HG03469 (cell line): ENCODE data around the gene ETV2.
"Not testable (repeated sequence)": the region's sequence is repeated elsewhere in the genome, so short reads cannot be mapped to it uniquely, and the experiment has no call there.

ENCODE experiments used
- ATAC-seq: cut with Tn5 transposase; IDR thresholded peaks from one replicate; pipeline ENCODE4 v1.9.1; 2021; ENCODE audit warnings: mild to moderate bottlenecking, moderate library complexity, moderate number of reproducible peaks; ENCODE audit not compliant: unreplicated experiment

Gene ETV2

DNA sequence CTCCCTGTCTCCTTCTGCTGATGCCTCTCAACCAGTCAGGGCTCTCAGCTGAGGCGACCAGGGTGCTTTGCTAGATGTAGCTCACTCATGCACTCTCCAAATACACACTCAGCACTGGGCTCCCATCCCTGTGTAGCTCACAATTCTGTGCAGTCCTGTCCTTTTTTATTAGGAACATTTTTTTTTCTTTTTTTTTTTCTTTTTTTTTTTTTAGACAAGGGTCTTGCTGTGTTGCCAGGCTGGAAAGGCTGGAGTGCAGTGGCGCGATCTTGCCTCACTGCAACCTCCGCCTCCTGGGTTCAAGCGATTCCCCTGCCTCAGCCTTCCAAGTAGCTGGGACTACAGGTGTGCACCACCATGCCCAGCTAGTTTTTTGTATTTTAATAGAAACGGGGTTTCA is 13.3 kb downstream of the ETV2 start:
- ATAC-seq: not testable (repeated sequence)

DNA sequence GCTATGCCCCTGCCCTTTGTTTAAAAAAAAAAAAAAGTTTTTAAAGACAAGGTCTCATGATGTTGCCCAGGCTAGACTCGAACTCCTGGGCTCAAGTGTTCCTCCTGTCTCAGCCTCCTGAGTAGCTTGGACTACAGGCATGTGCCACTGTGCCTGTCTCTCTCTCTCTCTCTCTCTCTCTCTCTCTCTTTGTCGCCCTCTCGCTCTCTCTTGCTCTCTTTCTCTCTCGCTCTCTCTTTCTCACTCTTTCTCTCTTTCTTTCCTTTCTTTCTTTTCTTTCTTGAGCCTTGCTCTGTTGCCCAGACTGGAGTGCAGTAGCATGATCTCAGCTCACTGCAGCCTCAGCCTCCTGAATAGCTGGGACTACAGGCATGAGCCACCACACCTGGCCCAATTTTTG is 14.1 kb downstream of the ETV2 start:
- ATAC-seq: no peak

DNA sequence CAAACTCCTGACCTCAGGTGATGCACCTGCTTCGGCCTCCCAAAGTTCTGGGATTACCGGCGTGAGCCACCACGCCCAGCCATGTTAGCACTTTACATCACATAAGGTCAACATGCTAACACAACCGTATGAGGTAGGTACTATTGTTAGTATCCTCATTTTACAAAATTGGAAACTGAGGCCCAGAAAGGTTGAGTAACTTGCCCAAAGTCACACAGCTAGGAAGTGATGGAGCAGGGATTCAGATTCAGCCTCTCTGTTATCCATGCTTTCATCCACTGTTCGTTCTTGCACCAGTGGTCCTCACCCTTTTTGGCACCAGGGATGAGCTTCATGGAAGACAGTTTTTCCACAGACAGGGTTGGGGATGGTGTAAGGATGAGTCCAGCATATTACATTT is 15.2 kb downstream of the ETV2 start:
- no peak for ATAC-seq

DNA sequence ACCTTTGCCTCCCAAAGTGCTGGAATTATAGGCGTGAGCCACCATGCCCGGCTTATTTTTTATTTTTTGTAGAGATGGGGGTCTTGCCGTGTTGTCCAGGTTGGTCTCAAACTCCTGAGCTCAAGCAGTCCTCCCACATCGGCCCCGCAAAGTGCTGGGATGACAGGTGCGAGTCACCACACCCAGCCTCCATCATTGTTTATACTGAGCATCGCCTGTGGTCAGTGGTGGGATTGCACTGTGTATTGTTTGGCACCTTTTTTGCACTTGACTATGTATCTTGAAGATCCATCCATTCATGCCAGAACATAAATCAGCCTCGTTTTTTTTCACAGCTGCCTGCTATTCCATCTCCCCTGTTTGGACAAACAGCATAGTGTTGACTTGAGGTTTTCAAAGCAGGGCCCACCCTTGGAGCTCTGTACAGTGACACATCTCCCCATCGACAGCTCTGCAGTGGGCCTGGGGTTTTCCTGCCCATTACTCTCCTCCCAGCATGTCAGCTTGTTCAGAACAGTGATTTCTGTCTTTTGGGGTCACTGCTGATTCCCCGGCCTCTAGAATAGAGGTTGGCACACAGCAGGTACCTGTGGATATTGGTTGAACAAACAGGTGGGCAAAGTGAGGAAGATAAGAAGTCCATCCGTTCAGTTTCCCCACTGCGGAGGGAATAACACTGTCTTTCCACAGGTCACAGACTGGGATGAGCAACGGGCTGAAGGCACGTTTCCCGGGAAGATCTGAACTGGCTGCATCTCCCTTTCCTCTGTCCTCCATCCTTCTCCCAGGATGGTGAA is 16.6 kb downstream of the ETV2 start:
- no peak for ATAC-seq

DNA sequence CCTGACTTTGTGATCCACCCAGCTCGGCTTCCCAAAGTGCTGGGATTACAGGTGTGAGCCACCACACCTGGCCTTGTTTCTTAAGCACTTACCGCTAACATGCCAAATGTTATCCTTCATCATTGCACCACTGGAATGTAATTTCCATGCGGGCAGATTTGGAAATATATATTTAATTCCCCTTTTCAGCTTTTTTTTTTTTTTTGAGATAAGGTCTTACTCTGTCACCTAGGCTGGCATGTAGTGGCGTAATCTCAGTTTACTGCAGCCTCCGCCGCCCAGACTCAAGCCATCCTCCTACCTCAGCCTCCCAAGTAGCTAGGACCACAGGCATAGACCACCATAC is 20.4 kb downstream of the ETV2 start:
- no peak for ATAC-seq

DNA sequence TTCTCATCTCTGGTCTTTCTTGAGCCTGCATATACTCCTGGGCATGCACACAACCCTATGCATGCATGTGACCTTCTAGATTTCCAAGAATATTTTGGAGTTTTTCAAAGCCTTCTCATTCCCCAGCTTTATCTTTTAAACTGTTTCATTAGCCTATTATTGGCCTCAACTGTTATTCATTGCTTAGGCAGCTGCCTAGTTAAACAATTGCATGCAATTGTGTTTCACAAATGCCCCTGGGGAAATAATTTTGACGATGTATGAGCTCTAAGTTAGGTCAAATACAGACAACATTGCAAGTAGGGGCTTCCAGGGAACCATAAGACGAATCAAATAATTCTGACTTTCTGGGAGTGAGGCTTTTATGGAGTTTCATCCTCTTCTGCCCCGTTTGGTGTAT is 22.4 kb downstream of the ETV2 start:
- no peak for ATAC-seq

DNA sequence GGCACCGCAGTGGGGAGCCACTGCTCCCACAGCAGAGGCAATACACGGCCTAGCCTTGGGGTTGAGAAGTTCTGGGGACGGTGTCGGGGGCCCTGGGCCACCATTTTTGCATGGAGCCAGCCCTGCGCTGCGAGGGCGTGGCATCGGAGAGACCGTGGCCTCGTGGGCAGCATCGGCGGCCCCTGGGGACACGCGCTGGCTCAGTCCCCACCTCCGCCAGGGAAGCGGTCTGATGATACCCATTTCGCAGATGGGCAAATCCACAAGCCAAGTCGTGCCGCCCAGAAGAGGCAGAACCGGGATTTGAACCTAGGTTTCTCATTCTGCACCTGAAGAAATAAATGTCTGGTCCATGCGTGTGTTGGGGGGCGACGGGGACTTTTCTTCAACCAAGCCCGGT is 23.6 kb downstream of the ETV2 start:
- ATAC-seq: no peak

GRCh38 chr19:35665604-35666003 is 24.1 kb downstream of the ETV2 start:
- ATAC-seq: no peak

DNA sequence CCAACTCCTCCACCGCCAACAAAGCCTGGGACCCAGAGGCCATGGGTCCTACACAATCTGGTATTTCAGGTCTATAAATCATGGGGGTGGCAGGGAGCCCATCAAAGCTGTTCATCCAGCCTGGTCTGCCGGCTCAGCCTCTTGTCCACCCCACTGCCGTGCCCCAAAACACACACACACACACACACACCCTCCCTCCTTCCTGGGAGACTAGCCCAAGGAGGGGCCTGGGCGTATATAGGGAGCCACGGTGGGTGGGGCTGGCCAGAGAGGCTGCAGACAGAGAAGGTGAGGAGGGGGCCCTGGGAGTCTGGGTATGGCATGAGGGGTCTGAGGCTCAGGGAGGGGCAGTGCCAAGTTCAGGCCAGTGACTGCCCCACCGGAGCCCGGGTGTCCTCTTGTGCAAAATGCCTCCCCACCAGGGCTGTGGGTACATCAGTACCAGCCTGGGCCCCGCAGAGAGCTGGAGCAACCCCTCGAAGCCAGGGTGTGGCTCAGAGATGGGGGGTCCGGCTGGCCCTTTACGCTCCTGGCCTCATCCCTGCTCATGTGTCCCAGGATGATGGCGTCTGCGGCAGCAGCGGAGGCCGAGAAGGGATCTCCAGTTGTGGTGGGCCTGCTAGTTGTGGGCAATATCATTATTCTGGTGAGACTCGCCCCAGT is 24.8 kb downstream of the ETV2 start, which contains the start of gene UPK1A:
UPK1A (plus strand) TSS at position 267 of the 663 bp plus-strand sequence; CDS start at position 563, 296 bp downstream.
- ATAC-seq: no peak

- ATAC-seq: no peak
Measured at GRCh38 chr19:35669566-35669965, 28.0 kb downstream of the ETV2 start.

DNA sequence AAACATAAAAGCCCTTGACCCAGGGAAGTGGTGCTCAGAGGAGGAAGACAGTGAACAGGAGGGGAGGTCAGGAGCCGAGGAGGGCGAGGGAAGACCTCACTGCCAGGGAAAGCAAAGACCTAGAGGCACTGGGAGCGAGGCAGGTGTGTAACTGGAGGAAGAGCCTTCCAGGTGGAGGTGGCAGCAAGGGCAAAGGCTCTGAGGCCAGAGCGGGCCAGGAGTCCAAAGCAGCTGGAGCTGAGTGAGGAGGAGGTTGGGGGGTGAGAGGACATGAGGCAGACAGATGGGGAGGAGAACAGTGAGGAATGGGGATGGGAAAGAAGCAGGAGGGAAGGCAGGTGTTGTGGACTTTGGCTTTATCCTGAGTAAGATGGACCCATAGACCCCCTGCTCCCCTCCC is 28.4 kb downstream of the ETV2 start:
- ATAC-seq: no peak

- ATAC-seq: no peak
Measured at GRCh38 chr19:35670686-35671085, 29.1 kb downstream of the ETV2 start.

- ATAC-seq: no peak
Measured at GRCh38 chr19:35671818-35672217, 30.3 kb downstream of the ETV2 start.

DNA sequence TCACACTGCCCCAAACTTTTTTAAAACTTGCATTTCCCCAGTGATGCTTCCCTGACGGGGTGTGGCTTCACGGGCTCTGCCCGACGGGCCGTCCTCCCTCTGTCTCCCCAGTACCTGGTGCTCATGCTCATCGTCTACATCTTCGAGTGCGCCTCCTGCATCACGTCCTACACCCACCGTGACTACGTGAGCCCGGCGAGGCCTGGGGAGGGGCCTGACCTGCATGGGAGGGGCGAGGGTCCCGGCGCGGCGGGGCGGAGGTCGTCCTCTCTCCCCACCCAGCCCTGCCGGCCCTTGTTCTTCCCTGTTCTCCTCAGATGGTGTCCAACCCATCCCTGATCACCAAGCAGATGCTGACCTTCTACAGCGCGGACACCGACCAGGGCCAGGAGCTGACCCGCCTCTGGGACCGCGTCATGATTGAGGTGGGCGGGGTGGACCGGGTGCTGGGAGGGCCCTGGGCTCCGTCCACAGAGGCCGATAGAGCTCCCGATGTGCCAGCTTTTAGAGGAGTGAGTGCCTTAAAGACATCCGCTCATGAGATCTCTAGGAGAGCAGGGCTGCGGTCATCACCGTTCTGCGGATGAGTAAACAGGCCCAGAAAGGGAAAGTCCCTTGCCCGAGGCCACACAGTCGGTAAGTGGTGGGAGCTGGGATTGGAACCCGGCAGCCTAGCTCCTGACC is 31.7 kb downstream of the ETV2 start:
- no peak for ATAC-seq

- ATAC-seq: no peak
Measured at GRCh38 chr19:35675589-35676140, 34.1 kb downstream of the ETV2 start.

GRCh38 chr19:35689836-35690235 is 48.3 kb downstream of the ETV2 start:
- no peak for ATAC-seq

- ATAC-seq: not testable (repeated sequence)
Measured at GRCh38 chr19:35691106-35691505, 49.6 kb downstream of the ETV2 start.

GRCh38 chr19:35692010-35692409 is 50.5 kb downstream of the ETV2 start:
- ATAC-seq: no peak

GRCh38 chr19:35693422-35693821 is 51.9 kb downstream of the ETV2 start:
- no peak for ATAC-seq

- no peak for ATAC-seq
Measured at GRCh38 chr19:35693835-35694599, 52.5 kb downstream of the ETV2 start.
